HepG2 (cell line): ENCODE results near the gene KANSL1. TPM values are rescaled to one million over a fixed set of nuclear protein-coding genes. Genes with fewer than 3 reads are reported as not detected.

Experiments used
- ATAC-seq: fragments of 200-7000 bp; cut with Tn5 transposase; 3 replicates; pipeline ENCODE4 v1.9.1; 2020; ENCODE audit warnings: mild to moderate bottlenecking, moderate library complexity
- Bru-seq: library from RNA; stranded (reverse); fragments of 400-500 nt; gene quantifications from one replicate; lab custom pipeline; 2021; lab: Mats Ljungman, UMichigan
- BruChase-seq, 2 experiments: library from RNA; stranded (reverse); fragments of 400-500 nt; gene quantifications; one replicate each; lab custom pipeline; 2021; lab: Mats Ljungman, UMichigan
- BruUV-seq: library from RNA; stranded (reverse); fragments of 400-500 nt; replicated peaks from 2 replicates; lab custom pipeline; 2021; lab: Mats Ljungman, UMichigan
- CTCF ChIA-PET: fragments of 300-600 bp; formaldehyde crosslinking; extraction: SDS; loops from one replicate; lab custom pipeline; 2021; ENCODE audit warnings: low total read pairs, inconsistent platforms, low intra/inter-chr PET ratio; lab: Yijun Ruan, JAX
- POLR2A ChIA-PET: fragments of 350-600 bp; sonication (Branson Sonifier 250); formaldehyde crosslinking; loops from one replicate; lab custom pipeline; 2020; ENCODE audit warnings: antibody characterized with exemption, inconsistent platforms; lab: Yijun Ruan, JAX
- DNase-seq: peaks from one replicate; pipeline ENCODE4 v3.0.0-alpha.2; 2015; ENCODE audit warnings: low spot score
- FAIRE-seq: peaks from 3 replicates; lab custom pipeline; 2011; peaks lifted over from hg19 to GRCh38; lab: Jason Lieb, UNC
- H2AFZ ChIP-seq: one replicate; pipeline ENCODE4 v1.6.1; 2011; ENCODE audit warnings: low read length, inconsistent platforms
- H3K27ac ChIP-seq: fragments of 300-600 bp; 3 replicates; pipeline ENCODE4 v1.8.0; 2011; ENCODE audit warnings: mixed run types, mild to moderate bottlenecking, mixed read lengths, low read length, inconsistent platforms; ENCODE audit not compliant: insufficient read depth; ENCODE audit errors: extremely low read length
- H3K27me3 ChIP-seq, 2 experiments: fragments of 200-600 bp in 1 of 2; 2 replicates in 1 of 2; 3 replicates in 1 of 2; pipeline versions ENCODE4 v1.6.0 to v1.8.0; 2011; ENCODE audit warnings: low read length in 2 of 2, mild to moderate bottlenecking in 2 of 2, moderate library complexity in 2 of 2, inconsistent platforms in 1 of 2; ENCODE audit not compliant: insufficient read depth in 2 of 2, control insufficient read depth in 1 of 2
- H3K36me3 ChIP-seq, 2 experiments: fragments of 200-600 bp in 1 of 2; replicated peaks in 1 of 2; 2 replicates in 1 of 2; 3 replicates in 1 of 2; pipeline versions ENCODE4 v1.5.1 to v1.8.0; 2011; ENCODE audit warnings: low read length in 2 of 2, inconsistent platforms in 1 of 2; ENCODE audit not compliant: insufficient read depth in 2 of 2, control insufficient read depth in 1 of 2
- H3K4me1 ChIP-seq: 2 replicates; pipeline ENCODE4 v1.5.1; 2012; ENCODE audit warnings: low read length, inconsistent platforms; ENCODE audit not compliant: insufficient read depth
- H3K4me2 ChIP-seq: 2 replicates; pipeline ENCODE4 v1.6.0; 2011; ENCODE audit warnings: low read depth, low read length, inconsistent platforms
- H3K4me3 ChIP-seq, 3 experiments: fragments of 200-600 bp in 1 of 3; sonication (generic), shearing (Covaris generic) in 1 of 3; replicated peaks in 1 of 3; 2 replicates each; pipeline ENCODE4 v1.5.1; 2011 to 2016; ENCODE audit warnings: low read length in 3 of 3, inconsistent platforms in 2 of 3, low read depth in 2 of 3, mild to moderate bottlenecking in 2 of 3, control low read depth in 1 of 3, mixed read lengths in 1 of 3; ENCODE audit not compliant: insufficient read depth in 1 of 3
- H3K79me2 ChIP-seq: one replicate; pipeline ENCODE4 v1.6.1; 2011; ENCODE audit warnings: low read length, inconsistent platforms; ENCODE audit not compliant: insufficient read depth
- H3K9ac ChIP-seq: 2 replicates; pipeline ENCODE4 v1.6.0; 2011; ENCODE audit warnings: mild to moderate bottlenecking, low read depth, low read length, inconsistent platforms; ENCODE audit not compliant: insufficient read depth
- H3K9me3 ChIP-seq: 2 replicates; pipeline ENCODE4 v1.5.1; 2012; ENCODE audit warnings: mild to moderate bottlenecking, low read length
- H4K20me1 ChIP-seq: 2 replicates; pipeline ENCODE4 v1.6.0; 2011; ENCODE audit warnings: inconsistent platforms, mild to moderate bottlenecking, low read length, moderate library complexity; ENCODE audit not compliant: insufficient read depth
- AKAP8 ChIP-seq: sonication (generic); formaldehyde crosslinking; IDR thresholded peaks from 2 replicates; pipeline ENCODE4 v1.5.1; 2020; ENCODE audit warnings: mild to moderate bottlenecking, missing genetic modification reagents
- BATF2 ChIP-seq: sonication (generic); formaldehyde crosslinking; IDR thresholded peaks from 2 replicates; pipeline ENCODE4 v1.8.0; 2022; ENCODE audit warnings: mild to moderate bottlenecking, missing genetic modification reagents, moderate library complexity
- CBX1 ChIP-seq: IDR thresholded peaks from one replicate; pipeline ENCODE4 v1.6.1; 2016; ENCODE audit warnings: antibody characterized with exemption, low read depth
- EEA1 ChIP-seq: sonication (generic); formaldehyde crosslinking; IDR thresholded peaks from 2 replicates; pipeline ENCODE4 v1.5.1; 2020; ENCODE audit warnings: mild to moderate bottlenecking, missing genetic modification reagents, borderline replicate concordance
- FOXK2 ChIP-seq: fragments of 450-650 bp; IDR thresholded peaks from 2 replicates; pipeline ENCODE4 v1.6.1; 2016
- HDAC1 ChIP-seq: sonication (generic); formaldehyde crosslinking; IDR thresholded peaks from 2 replicates; pipeline ENCODE4 v1.5.1; 2020; ENCODE audit warnings: mild to moderate bottlenecking, missing genetic modification reagents
- JUN ChIP-seq: sonication (generic); formaldehyde crosslinking; IDR thresholded peaks from 2 replicates; pipeline ENCODE4 v1.4.0; 2020; ENCODE audit warnings: mild to moderate bottlenecking, missing genetic modification reagents
- MBD4 ChIP-seq: IDR thresholded peaks from 2 replicates; pipeline ENCODE4 v1.6.1; 2012; ENCODE audit warnings: low read length, inconsistent platforms, borderline replicate concordance
- NAIF1 ChIP-seq: sonication (generic); formaldehyde crosslinking; IDR thresholded peaks from 2 replicates; pipeline ENCODE4 v1.5.0; 2020; ENCODE audit warnings: mild to moderate bottlenecking, missing genetic modification reagents, borderline replicate concordance
- PAF1 ChIP-seq: IDR thresholded peaks from 2 replicates; pipeline ENCODE4 v1.6.1; 2016; ENCODE audit warnings: missing genetic modification reagents, missing compliant biosample characterization
- RARA ChIP-seq: IDR thresholded peaks from 2 replicates; pipeline ENCODE4 v1.6.1; 2016; ENCODE audit warnings: missing genetic modification reagents, missing compliant biosample characterization
- SIN3A ChIP-seq: IDR thresholded peaks from 2 replicates; pipeline ENCODE4 v1.6.1; 2011; ENCODE audit warnings: low read depth, mild to moderate bottlenecking, control low read depth, low read length, borderline replicate concordance
- SIX1 ChIP-seq: sonication (generic); formaldehyde crosslinking; IDR thresholded peaks from 2 replicates; pipeline ENCODE4 v1.4.0; 2020; ENCODE audit warnings: missing genetic modification reagents, borderline replicate concordance
- SMC3 ChIP-seq: IDR thresholded peaks from 2 replicates; pipeline ENCODE4 v1.6.1; 2011; ENCODE audit warnings: low read length, improper control_type of control experiment
- ZNF431 ChIP-seq: sonication (generic); formaldehyde crosslinking; IDR thresholded peaks from 2 replicates; pipeline ENCODE4 v1.9.0; 2022; ENCODE audit warnings: missing genetic modification reagents, low read depth, mild to moderate bottlenecking, borderline replicate concordance
- ZNF468 ChIP-seq: sonication (generic); formaldehyde crosslinking; IDR thresholded peaks from 2 replicates; pipeline ENCODE4 v1.8.0; 2022; ENCODE audit warnings: mild to moderate bottlenecking, moderate library complexity, missing genetic modification reagents
- ZNF546 ChIP-seq: sonication (generic); formaldehyde crosslinking; conservative IDR thresholded peaks from 2 replicates; pipeline ENCODE4 v1.8.1; 2023; ENCODE audit warnings: mild to moderate bottlenecking, missing genetic modification reagents
- WGBS: methylation state at CpG from one replicate; pipeline ENCODE4 v1.1.6; 2017; ENCODE audit warnings: low lambda C conversion rate; 5-methylcytosine and 5-hydroxymethylcytosine counted together
- in situ Hi-C: cut with HindIII; loops from 2 replicates; pipeline ENCODE4 v1.10.0; 2017; ENCODE audit warnings: low pct_unique_long_range_greater_than_20kb; ENCODE audit not compliant: extremely low pct_ligation_motif_present
- intact Hi-C: fragments of 100-400 bp; cut with micrococcal nuclease; formaldehyde crosslinking; loops from one replicate; pipeline ENCODE4 v1.10.0; 2022; ENCODE audit not compliant: unreplicated experiment
- long read RNA-seq, 2 experiments: library from RNA in 1 of 2; library from polyadenylated mRNA in 1 of 2; stranded (forward) in 1 of 2; unstranded in 1 of 2; transcript quantifications; one replicate each; pipeline ENCODE4 v2.0.0, GENCODE V29; 2019 to 2022
- polyA minus RNA-seq, 3 experiments: library from RNA; depleted of rRNA, polyadenylated mRNA; stranded (reverse); fragments of >200 nt; gene quantifications; 2 replicates each; pipeline ENCODE4 v1.2.3, GENCODE V29; 2011; ENCODE audit warnings: low replicate concordance in 1 of 3
- polyA plus RNA-seq, 8 experiments: library from polyadenylated mRNA; depleted of rRNA in 3 of 8; stranded (reverse) in 7 of 8; unstranded in 1 of 8; fragments of >200 nt; fragmentation: Illumina TruSeq in 4 of 8; extraction: Trizol in 4 of 8; gene quantifications; 2 replicates each; pipeline versions ENCODE4 v1.2.1 to v1.2.3, GENCODE V29; 2011 to 2016; ENCODE audit warnings: low read depth in 4 of 8, missing spikeins in 1 of 8, mixed read lengths in 1 of 8; ENCODE audit not compliant: insufficient read depth in 1 of 8
- total RNA-seq, 5 experiments: library from RNA; depleted of rRNA; stranded (reverse); fragments of >200 nt; fragmentation: Illumina TruSeq; extraction: Trizol; gene quantifications; 2 replicates each; pipeline ENCODE4 v1.2.3, GENCODE V29; 2016; ENCODE audit warnings: low read depth in 1 of 5
- TF ChIP-seq, protein P1 (sequence below): sonication (generic); formaldehyde crosslinking; IDR thresholded peaks from 2 replicates; pipeline ENCODE4 v1.5.0; 2020; ENCODE audit warnings: mild to moderate bottlenecking, missing genetic modification reagents

Gene KANSL1
- total RNA-seq (2016; rRNA removed; fragmentation: Illumina TruSeq; extraction: Trizol) (59.6 and 60.9 TPM in 2 replicates), polyA plus RNA-seq (2011; rRNA removed) (22.8 and 24.0 TPM in 2 replicates), polyA minus RNA-seq (2011; rRNA and poly(A)+ RNA removed; ENCODE audit: low replicate concordance) (94.4 and 97.7 TPM in 2 replicates), Bru-seq, nascent RNA (percentile 95 among the genes with signal in this experiment), BruChase-seq, experiment 1, labeled RNA remaining after a 6-hour chase (percentile 92 among the genes with signal in this experiment), BruChase-seq, experiment 2, labeled RNA remaining after a 2-hour chase (percentile 92 among the genes with signal in this experiment)
- total RNA-seq (2016; cell fraction: cytosol; rRNA removed; fragmentation: Illumina TruSeq; extraction: Trizol; ENCODE audit: low read depth), result 223 and 253 TPM in 2 replicates
- total RNA-seq (2016; cell fraction: insoluble cytoplasmic fraction; rRNA removed; fragmentation: Illumina TruSeq; extraction: Trizol), result 54.9 and 58.3 TPM in 2 replicates
- 138 and 153 TPM in 2 replicates for total RNA-seq (2016; cell fraction: membrane; rRNA removed; fragmentation: Illumina TruSeq; extraction: Trizol)
- total RNA-seq (2016; cell fraction: nucleus; rRNA removed; fragmentation: Illumina TruSeq; extraction: Trizol), result 130 and 145 TPM in 2 replicates
- 11.2 and 14.3 TPM in 2 replicates for polyA plus RNA-seq (2011; cell fraction: cytosol; rRNA removed)
- polyA plus RNA-seq (2011; cell fraction: nucleus; rRNA removed), result 69.1 and 88.4 TPM in 2 replicates
- polyA plus RNA-seq (2012), result 23.5 and 23.7 TPM in 2 replicates
- polyA plus RNA-seq (2016; cell fraction: cytosol; fragmentation: Illumina TruSeq; extraction: Trizol; ENCODE audit: low read depth), result 2.0 and 2.7 TPM in 2 replicates
- 21.5 and 27.8 TPM in 2 replicates for polyA plus RNA-seq (2016; cell fraction: insoluble cytoplasmic fraction; fragmentation: Illumina TruSeq; extraction: Trizol; ENCODE audit: low read depth)
- 5.6 and 6.8 TPM in 2 replicates for polyA plus RNA-seq (2016; cell fraction: membrane; fragmentation: Illumina TruSeq; extraction: Trizol; ENCODE audit: low read depth)
- 94.8 and 102 TPM in 2 replicates for polyA plus RNA-seq (2016; cell fraction: nucleus; fragmentation: Illumina TruSeq; extraction: Trizol; ENCODE audit: insufficient read depth, low read depth)
- 61.5 and 62.2 TPM in 2 replicates for polyA minus RNA-seq (2011; cell fraction: cytosol; rRNA and poly(A)+ RNA removed)
- polyA minus RNA-seq (2011; cell fraction: nucleus; rRNA and poly(A)+ RNA removed), result 272 and 315 TPM in 2 replicates
- long read RNA-seq, experiment 1, partial matches to known transcripts, result 1 of 8 reads
- long read RNA-seq, experiment 1, other reads (novel, unspliced or antisense), result 7 of 8 reads
- long read RNA-seq, experiment 2, full-length matches to known transcripts, result 1 of 24 reads
- long read RNA-seq, experiment 2, partial matches to known transcripts, result 4 of 24 reads
- long read RNA-seq, experiment 2, other reads (novel, unspliced or antisense), result 19 of 24 reads

DNA sequence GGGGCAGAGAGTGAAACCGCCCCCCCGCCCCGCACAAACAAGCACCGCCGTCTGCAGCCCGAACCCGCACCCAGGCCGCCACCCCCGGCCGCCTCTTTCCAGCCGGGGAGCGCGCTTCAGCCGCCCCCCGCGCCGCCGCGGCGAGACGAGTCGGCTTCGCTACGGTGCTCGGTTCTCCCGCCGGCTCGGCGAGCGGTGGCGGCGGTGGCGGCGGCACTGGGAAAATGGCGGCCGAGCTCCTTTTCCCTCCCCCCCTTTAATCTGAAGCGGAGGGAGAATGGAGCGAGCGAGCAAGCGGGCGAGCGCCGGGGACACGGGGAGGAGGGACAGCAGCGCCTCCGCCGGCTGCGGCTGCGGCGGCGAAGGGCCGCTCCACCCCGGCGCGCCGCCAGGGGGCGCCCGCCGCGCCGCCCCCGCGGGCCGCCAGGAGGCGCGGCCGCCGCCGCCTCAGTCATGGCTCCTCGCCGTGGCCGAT is at the start of gene KANSL1:
Gene KANSL1, minus strand, starts transcription at position 279 of the 475 bp plus-strand sequence. CDS start 21,286 bp downstream, outside the sequence.
- ChIA-PET POLR2A (interaction anchor here (0.5 to 2.0 kb wide), 9 partner anchors 9 to 191 kb away, joined by 3 to 11 read pairs (median 3); no protein-coding TSS in a partner anchor), CTCF (interaction anchor here (1.0 to 3.7 kb wide), 4 partner anchors 20 to 189 kb away, joined by 3 to 32 read pairs (median 4); no protein-coding TSS in a partner anchor)
- Histone ChIP-seq H3K79me2 (peaks cover 86% of the 10 kb centered on the region), H2AFZ (no peak within 1 kb of the TSS), H3K4me3 (peak within 1 kb of the TSS; percentile 89 to 100 (median 98)), H3K4me2 (peak within 1 kb of the TSS; percentile 87), H3K27me3 (no peaks in the 10 kb centered on the region; a peak in 1 of 5 replicates), H3K9me3 (no peaks in the 10 kb centered on the region), H3K27ac (peak within 1 kb of the TSS; percentile 96), H3K4me1 (peaks cover 51% of the 10 kb centered on the region), H3K9ac (peak within 1 kb of the TSS; percentile 95), H3K36me3 (0 out of 5 replicates have a peak, but pooled peaks cover 0 to 1% of the 10 kb centered on the region in 2 experiments), H4K20me1 (peaks cover 39% of the 10 kb centered on the region)
- peak; percentile 69 for ATAC-seq
- BruUV-seq, result no TSS peak
- no peak for FAIRE-seq
- WGBS, result 2% methylated on average over 38 of the region's 72 CpGs
- in situ Hi-C loops, result no loop called here
- intact Hi-C loops, result loop anchor here (5.0 to 10.0 kb wide), 2 partner anchors 96 to 118 kb away; no protein-coding TSS in a partner anchor
- DNase-seq, result peak; percentile 87
- TF ChIP-seq ZNF546 (CRISPR knock-in tag) (no peak), ZNF431 (no peak), EEA1 (no peak), BATF2 (CRISPR knock-in tag) (no peak), ZNF468 (no peak), NAIF1 (CRISPR knock-in tag) (no peak), MBD4 (no peak), HDAC1 (CRISPR knock-in tag) (no peak), AKAP8 (CRISPR knock-in tag) (no peak), SIX1 (CRISPR knock-in tag) (no peak), RARA (CRISPR knock-in tag) (no peak), FOXK2 (no peak), CBX1 (no peak), SMC3 (no peak), SIN3A (no peak), JUN (CRISPR knock-in tag) (no peak; the same call in 1 of the 2 replicates), PAF1 (CRISPR knock-in tag) (no peak)
- TF ChIP-seq, protein P1, sequence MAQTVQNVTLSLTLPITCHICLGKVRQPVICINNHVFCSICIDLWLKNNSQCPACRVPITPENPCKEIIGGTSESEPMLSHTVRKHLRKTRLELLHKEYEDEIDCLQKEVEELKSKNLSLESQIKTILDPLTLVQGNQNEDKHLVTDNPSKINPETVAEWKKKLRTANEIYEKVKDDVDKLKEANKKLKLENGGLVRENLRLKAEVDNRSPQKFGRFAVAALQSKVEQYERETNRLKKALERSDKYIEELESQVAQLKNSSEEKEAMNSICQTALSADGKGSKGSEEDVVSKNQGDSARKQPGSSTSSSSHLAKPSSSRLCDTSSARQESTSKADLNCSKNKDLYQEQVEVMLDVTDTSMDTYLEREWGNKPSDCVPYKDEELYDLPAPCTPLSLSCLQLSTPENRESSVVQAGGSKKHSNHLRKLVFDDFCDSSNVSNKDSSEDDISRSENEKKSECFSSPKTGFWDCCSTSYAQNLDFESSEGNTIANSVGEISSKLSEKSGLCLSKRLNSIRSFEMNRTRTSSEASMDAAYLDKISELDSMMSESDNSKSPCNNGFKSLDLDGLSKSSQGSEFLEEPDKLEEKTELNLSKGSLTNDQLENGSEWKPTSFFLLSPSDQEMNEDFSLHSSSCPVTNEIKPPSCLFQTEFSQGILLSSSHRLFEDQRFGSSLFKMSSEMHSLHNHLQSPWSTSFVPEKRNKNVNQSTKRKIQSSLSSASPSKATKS (CRISPR knock-in tag), result no peak
